ENCODE results near the gene ZNF285.

DNA sequence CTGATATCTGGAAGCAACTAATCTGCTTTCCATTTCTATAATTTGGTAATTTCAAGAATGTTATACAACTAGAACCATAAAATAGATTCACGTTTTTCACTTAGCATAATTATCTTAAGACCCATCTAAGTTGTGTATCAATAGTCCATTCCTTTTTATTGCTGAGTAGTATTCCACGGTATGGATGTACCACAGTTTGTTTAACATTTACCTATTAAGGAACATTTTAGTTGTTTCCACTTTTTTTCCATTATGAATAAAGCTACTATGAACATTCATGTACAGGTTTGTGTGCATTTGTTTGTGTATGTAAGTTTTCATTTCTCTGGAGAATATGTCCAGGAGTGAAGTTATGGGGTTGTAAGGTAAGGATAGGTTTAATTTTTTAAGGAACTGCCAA, 26.6 kb downstream of the ZNF285 start:
- no peak for TF ChIP-seq ZFX (IDR thresholded peaks at IDR 0.05)
- TF ChIP-seq, protein P1, sequence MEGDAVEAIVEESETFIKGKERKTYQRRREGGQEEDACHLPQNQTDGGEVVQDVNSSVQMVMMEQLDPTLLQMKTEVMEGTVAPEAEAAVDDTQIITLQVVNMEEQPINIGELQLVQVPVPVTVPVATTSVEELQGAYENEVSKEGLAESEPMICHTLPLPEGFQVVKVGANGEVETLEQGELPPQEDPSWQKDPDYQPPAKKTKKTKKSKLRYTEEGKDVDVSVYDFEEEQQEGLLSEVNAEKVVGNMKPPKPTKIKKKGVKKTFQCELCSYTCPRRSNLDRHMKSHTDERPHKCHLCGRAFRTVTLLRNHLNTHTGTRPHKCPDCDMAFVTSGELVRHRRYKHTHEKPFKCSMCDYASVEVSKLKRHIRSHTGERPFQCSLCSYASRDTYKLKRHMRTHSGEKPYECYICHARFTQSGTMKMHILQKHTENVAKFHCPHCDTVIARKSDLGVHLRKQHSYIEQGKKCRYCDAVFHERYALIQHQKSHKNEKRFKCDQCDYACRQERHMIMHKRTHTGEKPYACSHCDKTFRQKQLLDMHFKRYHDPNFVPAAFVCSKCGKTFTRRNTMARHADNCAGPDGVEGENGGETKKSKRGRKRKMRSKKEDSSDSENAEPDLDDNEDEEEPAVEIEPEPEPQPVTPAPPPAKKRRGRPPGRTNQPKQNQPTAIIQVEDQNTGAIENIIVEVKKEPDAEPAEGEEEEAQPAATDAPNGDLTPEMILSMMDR (conservative IDR thresholded peaks at IDR 0.05): no peak
